Erythroblast (primary cell): ENCODE data around the gene STOX2.

Source experiments
- GATA1 ChIP-seq: IDR thresholded peaks from 2 replicates; pipeline ENCODE4 v1.6.1; 2011; ENCODE audit warnings: low read depth, mild to moderate bottlenecking, control low read depth, low read length, moderate library complexity
- POLR2A ChIP-seq: IDR thresholded peaks from 2 replicates; pipeline ENCODE4 v1.6.1; 2011; ENCODE audit warnings: mild to moderate bottlenecking, low read length

DNA sequence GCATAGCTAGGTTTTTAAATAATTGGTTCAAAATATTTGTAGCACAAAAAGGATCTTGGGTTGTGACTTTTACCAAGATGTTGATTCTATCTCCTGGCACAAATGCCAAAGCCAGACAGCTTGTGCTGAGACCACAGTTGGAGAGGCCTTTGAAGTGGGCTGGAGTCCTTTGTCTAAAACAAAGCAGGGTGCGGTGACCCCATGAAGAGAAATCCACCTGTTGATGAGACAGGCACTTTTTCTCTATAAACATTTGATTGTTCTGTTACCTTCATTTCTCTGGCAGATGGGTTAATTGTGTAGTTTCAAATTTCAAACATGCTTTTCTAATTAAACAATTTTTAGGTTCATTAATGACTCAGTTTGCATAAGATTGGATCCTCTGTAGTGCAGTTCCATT, 56.7 kb downstream of the STOX2 start:
- TF ChIP-seq POLR2A (no peak), GATA1 (no peak)
